CD14-positive monocyte (primary cell): Measurements from ENCODE around the gene ABCC2. TPM values are rescaled to one million over a fixed set of nuclear protein-coding genes. Genes with fewer than 3 reads are reported as not detected.
A peak's percentile ranks its signal among the peaks of the same experiment; 100 is the strongest.

Experiments used
- DNase-seq, 3 donors: peaks; one replicate each; pipeline ENCODE4 v3.0.0-alpha.2; 2011 to 2022
- H2AFZ ChIP-seq: 2 replicates; pipeline ENCODE4 v1.6.0; 2012; ENCODE audit warnings: mild to moderate bottlenecking, low read depth, low read length, inconsistent platforms; ENCODE audit not compliant: insufficient read depth, poor library complexity, severe bottlenecking
- H3K27ac ChIP-seq, 2 donors: 1 replicate in 1 of 2; 2 replicates in 1 of 2; pipeline ENCODE4 v1.5.1; 2012 to 2013; ENCODE audit warnings: low read length in 2 of 2, control low read depth in 1 of 2, inconsistent platforms in 1 of 2, low read depth in 1 of 2, mild to moderate bottlenecking in 1 of 2
- H3K27me3 ChIP-seq, 2 donors: one replicate each; pipeline versions ENCODE4 v1.6.0 to v1.6.1; 2011 to 2013; ENCODE audit warnings: low read length in 2 of 2; ENCODE audit not compliant: control insufficient read depth in 2 of 2, insufficient read depth in 2 of 2
- H3K36me3 ChIP-seq, 2 donors: replicated peaks in 1 of 2; 1 replicate in 1 of 2; 2 replicates in 1 of 2; pipeline versions ENCODE4 v1.5.1 to v1.6.1; 2012 to 2013; ENCODE audit warnings: low read length in 2 of 2, control low read depth in 1 of 2, inconsistent platforms in 1 of 2, mild to moderate bottlenecking in 1 of 2; ENCODE audit not compliant: insufficient read depth in 2 of 2, control insufficient read depth in 1 of 2
- H3K4me1 ChIP-seq, 2 donors: 1 replicate in 1 of 2; 2 replicates in 1 of 2; pipeline versions ENCODE4 v1.5.1 to v1.6.1; 2012 to 2013; ENCODE audit warnings: low read length in 2 of 2, control low read depth in 1 of 2, inconsistent platforms in 1 of 2, mild to moderate bottlenecking in 1 of 2, moderate library complexity in 1 of 2; ENCODE audit not compliant: insufficient read depth in 2 of 2, control insufficient read depth in 1 of 2
- H3K4me2 ChIP-seq: replicated peaks from 2 replicates; pipeline ENCODE3; 2012; ENCODE audit warnings: low read length, moderate library complexity, mild to moderate bottlenecking; ENCODE audit not compliant: poor library complexity, severe bottlenecking; ENCODE audit errors: extremely low read depth
- H3K4me3 ChIP-seq, 3 experiments: fragments of 200-600 bp in 1 of 3; sonication (generic) in 1 of 3; replicated peaks in 1 of 3; 1 replicate in 2 of 3; 2 replicates in 1 of 3; pipeline ENCODE4 v1.5.1; 2011 to 2013; ENCODE audit warnings: low read length in 3 of 3, mild to moderate bottlenecking in 3 of 3, control low read depth in 2 of 3, low read depth in 2 of 3, inconsistent platforms in 1 of 3, moderate library complexity in 1 of 3
- H3K79me2 ChIP-seq: 2 replicates; pipeline ENCODE4 v1.6.0; 2012; ENCODE audit warnings: mild to moderate bottlenecking, control low read depth, inconsistent platforms, low read length, moderate library complexity; ENCODE audit not compliant: insufficient read depth
- H3K9ac ChIP-seq: 2 replicates; pipeline ENCODE4 v1.6.0; 2017; ENCODE audit warnings: low read length, mild to moderate bottlenecking; ENCODE audit not compliant: insufficient read depth, poor library complexity, severe bottlenecking
- H3K9me3 ChIP-seq, 2 donors: replicated peaks in 1 of 2; 1 replicate in 1 of 2; 2 replicates in 1 of 2; pipeline versions ENCODE4 v1.5.1 to v1.6.1; 2012 to 2013; ENCODE audit warnings: low read length in 2 of 2, control low read depth in 1 of 2; ENCODE audit not compliant: control insufficient read depth in 1 of 2, insufficient read depth in 1 of 2
- H4K20me1 ChIP-seq: 2 replicates; pipeline ENCODE4 v1.6.0; 2012; ENCODE audit warnings: mild to moderate bottlenecking, low read length, control low read depth, moderate library complexity; ENCODE audit not compliant: insufficient read depth
- H3K27ac Mint-ChIP-seq, 7 donors: one replicate each; pipeline ENCODE4 v1.8.0; 2020; ENCODE audit warnings: mild to moderate bottlenecking in 7 of 7, mixed read lengths in 7 of 7, moderate library complexity in 6 of 7, inconsistent platforms in 2 of 7
- H3K27me3 Mint-ChIP-seq, 3 donors: one replicate each; pipeline ENCODE4 v1.8.0; 2021 to 2022; ENCODE audit warnings: low read depth in 3 of 3, mild to moderate bottlenecking in 3 of 3, mixed read lengths in 3 of 3, moderate library complexity in 3 of 3, inconsistent platforms in 1 of 3
- H3K36me3 Mint-ChIP-seq, 2 donors: one replicate each; pipeline ENCODE4 v1.8.0; 2020; ENCODE audit warnings: mixed read lengths in 2 of 2, inconsistent platforms in 1 of 2, mild to moderate bottlenecking in 1 of 2
- H3K4me1 Mint-ChIP-seq: one replicate; pipeline ENCODE4 v1.8.0; 2020; ENCODE audit warnings: mild to moderate bottlenecking, mixed read lengths
- H3K4me3 Mint-ChIP-seq, 2 donors: one replicate each; pipeline ENCODE4 v1.8.0; 2020; ENCODE audit warnings: mild to moderate bottlenecking in 2 of 2, mixed read lengths in 2 of 2, moderate library complexity in 1 of 2
- H3K9me3 Mint-ChIP-seq, 7 donors: one replicate each; pipeline ENCODE4 v1.8.0; 2020 to 2022; ENCODE audit warnings: mixed read lengths in 7 of 7, mild to moderate bottlenecking in 6 of 7, moderate library complexity in 6 of 7, inconsistent platforms in 2 of 7
- WGBS: methylation state at CpG from one replicate; pipeline ENCODE4 v1.1.5; 2013; ENCODE audit warnings: missing lambda C conversion rate; ENCODE audit not compliant: insufficient coverage; 5-methylcytosine and 5-hydroxymethylcytosine counted together
- intact Hi-C, 2 donors: fragments of 100-400 bp; cut with micrococcal nuclease; formaldehyde crosslinking; loops; one replicate each; pipeline versions ENCODE4 v1.15.0 to v1.15.1; 2023
- polyA plus RNA-seq, 3 donors: library from polyadenylated mRNA; depleted of rRNA in 1 of 3; unstranded in 2 of 3; stranded (reverse) in 1 of 3; fragments of 300-500 nt in 2 of 3; fragments of >200 nt in 1 of 3; fragmentation: Illumina TruSeq in 2 of 3; gene quantifications; 1 replicate in 2 of 3; 2 replicates in 1 of 3; pipeline ENCODE4 v1.2.3, GENCODE V29; 2012 to 2021
- TF ChIP-seq, protein P1 (sequence below): fragments of 200-600 bp; IDR thresholded peaks from one replicate; pipeline ENCODE4 v1.8.0; 2022; ENCODE audit warnings: antibody characterized with exemption, mild to moderate bottlenecking

Gene ABCC2
- polyA plus RNA-seq, 3 donors = 0.09 to 2.7 (median 0.35) TPM

- DNase-seq = no peak
- Histone ChIP-seq H3K4me2 (no peak overlapping the region), H3K4me3 (no peak overlapping the region), H3K4me1 (peaks cover 13 to 16% of the 10 kb centered on the region in 2 donors), H3K9me3 (no peaks in the 10 kb centered on the region), H3K36me3 (no peaks in the 10 kb centered on the region), H3K9ac (no peak overlapping the region), H3K27me3 (no peaks in the 10 kb centered on the region), H3K27ac (no peak overlapping the region), H4K20me1 (no peaks in the 10 kb centered on the region), H2AFZ (no peak overlapping the region), H3K79me2 (no peaks in the 10 kb centered on the region)
- intact Hi-C loops = no loop called here
- H3K9me3 Mint-ChIP-seq = no peaks in the 10 kb centered on the region
- WGBS = 99% methylated on average over 6 of the region's 7 CpGs
- no peaks in the 10 kb centered on the region for H3K36me3 Mint-ChIP-seq
- H3K27me3 Mint-ChIP-seq = peaks cover 2 to 7% (median 4%) of the 10 kb centered on the region in 3 donors
- peaks cover 23% of the 10 kb centered on the region for H3K4me1 Mint-ChIP-seq
- H3K4me3 Mint-ChIP-seq = no peak overlapping the region
- H3K27ac Mint-ChIP-seq = no peak overlapping the region
- TF ChIP-seq, protein P1, sequence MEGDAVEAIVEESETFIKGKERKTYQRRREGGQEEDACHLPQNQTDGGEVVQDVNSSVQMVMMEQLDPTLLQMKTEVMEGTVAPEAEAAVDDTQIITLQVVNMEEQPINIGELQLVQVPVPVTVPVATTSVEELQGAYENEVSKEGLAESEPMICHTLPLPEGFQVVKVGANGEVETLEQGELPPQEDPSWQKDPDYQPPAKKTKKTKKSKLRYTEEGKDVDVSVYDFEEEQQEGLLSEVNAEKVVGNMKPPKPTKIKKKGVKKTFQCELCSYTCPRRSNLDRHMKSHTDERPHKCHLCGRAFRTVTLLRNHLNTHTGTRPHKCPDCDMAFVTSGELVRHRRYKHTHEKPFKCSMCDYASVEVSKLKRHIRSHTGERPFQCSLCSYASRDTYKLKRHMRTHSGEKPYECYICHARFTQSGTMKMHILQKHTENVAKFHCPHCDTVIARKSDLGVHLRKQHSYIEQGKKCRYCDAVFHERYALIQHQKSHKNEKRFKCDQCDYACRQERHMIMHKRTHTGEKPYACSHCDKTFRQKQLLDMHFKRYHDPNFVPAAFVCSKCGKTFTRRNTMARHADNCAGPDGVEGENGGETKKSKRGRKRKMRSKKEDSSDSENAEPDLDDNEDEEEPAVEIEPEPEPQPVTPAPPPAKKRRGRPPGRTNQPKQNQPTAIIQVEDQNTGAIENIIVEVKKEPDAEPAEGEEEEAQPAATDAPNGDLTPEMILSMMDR = no peak
Measured at GRCh38 chr10:99841746-99842145, 59.3 kb downstream of the ABCC2 start.

DNA sequence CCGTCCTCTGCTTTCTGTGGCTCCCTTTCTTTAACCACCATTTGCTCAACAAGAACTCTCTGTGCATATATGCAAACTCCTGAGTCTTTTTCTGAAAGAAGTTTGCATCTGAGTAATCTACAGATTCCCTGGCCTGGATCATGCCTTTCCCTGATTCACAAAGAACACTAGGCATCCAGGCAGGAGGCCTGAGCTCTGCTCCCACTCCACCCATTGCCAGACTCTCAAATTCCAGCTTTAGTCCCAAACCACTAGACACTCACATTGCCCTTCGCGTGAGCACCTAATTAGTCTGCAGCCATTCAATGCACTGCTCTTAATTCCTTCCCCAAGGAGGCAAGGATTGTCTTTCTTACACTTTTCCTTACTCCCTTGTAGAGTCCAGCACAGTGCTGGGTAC, 60.9 kb downstream of the ABCC2 start:
- peak overlapping the region in 1 of 7 donors; percentile 66 for H3K27ac Mint-ChIP-seq
- intact Hi-C loops = no loop called here
- peaks cover 23% of the 10 kb centered on the region for H3K4me1 Mint-ChIP-seq
- H3K27ac ChIP-seq = no peak overlapping the region
- no peak for DNase-seq
- no peaks in the 10 kb centered on the region for H3K79me2 ChIP-seq
- no peaks in the 10 kb centered on the region for H3K36me3 Mint-ChIP-seq
- H3K27me3 Mint-ChIP-seq = peaks cover 3 to 8% (median 4%) of the 10 kb centered on the region in 3 donors
- no peak overlapping the region for H3K4me2 ChIP-seq
- no peaks in the 10 kb centered on the region for H3K36me3 ChIP-seq
- H4K20me1 ChIP-seq = no peaks in the 10 kb centered on the region
- H3K9ac ChIP-seq = no peak overlapping the region
- H3K27me3 ChIP-seq = no peaks in the 10 kb centered on the region
- no peak overlapping the region for H3K4me3 Mint-ChIP-seq
- TF ChIP-seq, protein P1 = no peak
- H2AFZ ChIP-seq = peak overlapping the region; percentile 43
- no peaks in the 10 kb centered on the region for H3K9me3 ChIP-seq
- no peak overlapping the region for H3K4me3 ChIP-seq
- no peaks in the 10 kb centered on the region for H3K9me3 Mint-ChIP-seq
- 78% methylated on average over 1 of the region's 3 CpGs for WGBS
- H3K4me1 ChIP-seq = peaks cover 13 to 16% of the 10 kb centered on the region in 2 donors
